Suprapubic skin (tissue), 4 donors: ENCODE results near the gene GBP7.

Experiments
- CTCF ChIP-seq, 2 donors: fragments of 200-600 bp in 1 of 2; fragments of 450-650 bp in 1 of 2; sonication (generic) in 1 of 2; IDR thresholded peaks; one replicate each; pipeline ENCODE4 v1.5.1; 2016 to 2019; ENCODE audit warnings: antibody characterized with exemption in 2 of 2, mild to moderate bottlenecking in 1 of 2, moderate library complexity in 1 of 2
- POLR2A ChIP-seq, 2 donors: fragments of 450-650 bp; IDR thresholded peaks; one replicate each; pipeline ENCODE4 v1.6.1; 2017; ENCODE audit warnings: antibody characterized with exemption in 2 of 2, mild to moderate bottlenecking in 2 of 2, moderate library complexity in 2 of 2
- POLR2AphosphoS5 ChIP-seq, 3 donors: sonication (generic); formaldehyde crosslinking; IDR thresholded peaks; one replicate each; pipeline ENCODE4 v1.6.1; 2017; ENCODE audit warnings: antibody characterized with exemption in 3 of 3

- no peak for TF ChIP-seq CTCF (IDR thresholded peaks at IDR 0.05)
- TF ChIP-seq POLR2A (IDR thresholded peaks at IDR 0.05) = no peak
- TF ChIP-seq POLR2AphosphoS5 (IDR thresholded peaks at IDR 0.05) = no peak
Measured at GRCh38 chr1:89112871-89113613, 62.8 kb downstream of the GBP7 start.
